ENCODE data around the gene CCL1.

CCL1 gene

GRCh38 chr17:34313164-34313563 lies 49.9 kb downstream of the CCL1 start:
- H3K4me3 ChIP-seq (ENCODE audit: low read length), result no peak overlapping the region
- TF ChIP-seq ZNF274 (IDR thresholded peaks at IDR 0.05; ENCODE audit: low read depth, low read length), result no peak

GRCh38 chr17:34312080-34312479 lies 51.0 kb downstream of the CCL1 start:
- TF ChIP-seq ZNF274 (IDR thresholded peaks at IDR 0.05; ENCODE audit: low read depth, low read length), result no peak
- no peak overlapping the region for H3K4me3 ChIP-seq (ENCODE audit: low read length)

- TF ChIP-seq ZNF274 (IDR thresholded peaks at IDR 0.05; ENCODE audit: low read depth, low read length), result no peak
- H3K4me3 ChIP-seq (ENCODE audit: low read length), result no peak overlapping the region
Measured at GRCh38 chr17:34311291-34311690, 51.7 kb downstream of the CCL1 start.
